Esophagus squamous epithelium (tissue), 5 donors: Measurements from ENCODE around the gene SLC38A1. TPM values are rescaled to one million over a fixed set of nuclear protein-coding genes. Genes with fewer than 3 reads are reported as not detected.

Source experiments
- DNase-seq: peaks from one replicate; lab custom pipeline; 2025; lab: John Stamatoyannopoulos, UW
- H3K27ac ChIP-seq, 4 donors: fragments of 200-600 bp; sonication (generic); one replicate each; pipeline ENCODE4 v1.5.1; 2016 to 2019; ENCODE audit warnings: mild to moderate bottlenecking in 1 of 4
- H3K27me3 ChIP-seq, 4 donors: fragments of 200-600 bp; sonication (generic); 1 replicate in 3 of 4; 2 replicates in 1 of 4; pipeline versions ENCODE4 v1.5.1 to v1.6.0; 2017 to 2021; ENCODE audit warnings: antibody characterized with exemption in 1 of 4
- H3K36me3 ChIP-seq, 3 donors: fragments of 200-600 bp; sonication (generic); one replicate each; pipeline ENCODE4 v1.5.1; 2016 to 2019
- H3K4me1 ChIP-seq, 3 donors: fragments of 200-600 bp; sonication (generic); one replicate each; pipeline ENCODE4 v1.5.1; 2017 to 2019
- H3K4me3 ChIP-seq, 4 donors: fragments of 200-600 bp; sonication (generic); 1 replicate in 3 of 4; 2 replicates in 1 of 4; pipeline ENCODE4 v1.5.1; 2016 to 2019; ENCODE audit warnings: mild to moderate bottlenecking in 2 of 4, moderate library complexity in 1 of 4
- H3K9me3 ChIP-seq, 3 donors: fragments of 200-600 bp; sonication (generic); one replicate each; pipeline ENCODE4 v1.5.1; 2016 to 2019
- POLR2A ChIP-seq, 4 donors: fragments of 450-650 bp; IDR thresholded peaks; one replicate each; pipeline ENCODE4 v1.6.1; 2017; ENCODE audit warnings: antibody characterized with exemption in 4 of 4, mild to moderate bottlenecking in 4 of 4, moderate library complexity in 3 of 4
- WGBS, 2 donors: methylation state at CpG; one replicate each; pipeline ENCODE4 v1.1.5; 2018; 5-methylcytosine and 5-hydroxymethylcytosine counted together
- intact Hi-C: fragments of 100-400 bp; cut with DNase I; formaldehyde crosslinking; loops from one replicate; pipeline ENCODE4 v1.15.0; 2022
- total RNA-seq, 4 donors: library from RNA; depleted of rRNA; stranded (reverse); fragments of >200 nt; gene quantifications; one replicate each; pipeline ENCODE4 v1.1.0, GENCODE V29; 2016
- TF ChIP-seq, protein P1 (sequence below), 6 experiments: fragments of 450-650 bp in 4 of 6; fragments of 200-600 bp in 2 of 6; sonication (generic) in 2 of 6; IDR thresholded peaks; one replicate each; pipeline ENCODE4 v1.5.1; 2016 to 2019; ENCODE audit warnings: antibody characterized with exemption in 6 of 6, mild to moderate bottlenecking in 4 of 6, moderate library complexity in 4 of 6
- donor health status: DM: yes; HTN: yes; CAD: no.

The SLC38A1 gene
- total RNA-seq, 4 donors from 2014 or later, result 23.3 to 88.7 (median 73.3) TPM

DNA sequence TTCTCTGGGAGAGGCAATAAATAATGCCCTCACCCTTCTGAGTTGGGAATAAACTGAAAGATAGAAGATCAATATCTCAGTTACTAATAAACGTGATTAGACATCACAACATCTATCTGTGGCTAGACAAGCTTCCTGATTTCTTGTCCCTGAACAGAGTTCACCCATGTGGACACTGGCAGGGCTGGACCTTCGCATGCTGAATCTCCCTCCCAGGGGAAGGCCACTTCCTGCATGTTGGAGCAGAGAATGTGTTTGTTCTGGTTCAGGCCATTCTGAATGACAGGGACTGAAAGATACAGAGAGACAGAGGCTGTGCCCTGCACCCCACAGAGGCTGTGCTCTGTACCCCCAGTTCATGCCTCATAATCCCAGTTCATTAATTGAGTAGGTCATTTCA is 132.6 kb downstream of the SLC38A1 start:
- intact Hi-C loops, result no loop called here
- no peaks in the 10 kb centered on the region for H3K27me3 ChIP-seq
- 79 to 88% methylated on average over 2 of the region's 2 CpGs for WGBS, 2 donors
- TF ChIP-seq, protein P1, sequence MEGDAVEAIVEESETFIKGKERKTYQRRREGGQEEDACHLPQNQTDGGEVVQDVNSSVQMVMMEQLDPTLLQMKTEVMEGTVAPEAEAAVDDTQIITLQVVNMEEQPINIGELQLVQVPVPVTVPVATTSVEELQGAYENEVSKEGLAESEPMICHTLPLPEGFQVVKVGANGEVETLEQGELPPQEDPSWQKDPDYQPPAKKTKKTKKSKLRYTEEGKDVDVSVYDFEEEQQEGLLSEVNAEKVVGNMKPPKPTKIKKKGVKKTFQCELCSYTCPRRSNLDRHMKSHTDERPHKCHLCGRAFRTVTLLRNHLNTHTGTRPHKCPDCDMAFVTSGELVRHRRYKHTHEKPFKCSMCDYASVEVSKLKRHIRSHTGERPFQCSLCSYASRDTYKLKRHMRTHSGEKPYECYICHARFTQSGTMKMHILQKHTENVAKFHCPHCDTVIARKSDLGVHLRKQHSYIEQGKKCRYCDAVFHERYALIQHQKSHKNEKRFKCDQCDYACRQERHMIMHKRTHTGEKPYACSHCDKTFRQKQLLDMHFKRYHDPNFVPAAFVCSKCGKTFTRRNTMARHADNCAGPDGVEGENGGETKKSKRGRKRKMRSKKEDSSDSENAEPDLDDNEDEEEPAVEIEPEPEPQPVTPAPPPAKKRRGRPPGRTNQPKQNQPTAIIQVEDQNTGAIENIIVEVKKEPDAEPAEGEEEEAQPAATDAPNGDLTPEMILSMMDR (IDR thresholded peaks at IDR 0.05), result no peak
- no peak for TF ChIP-seq POLR2A (IDR thresholded peaks at IDR 0.05)
- H3K4me3 ChIP-seq, result no peak overlapping the region
- H3K36me3 ChIP-seq, result no peaks in the 10 kb centered on the region
- DNase-seq, result no peak
- no peaks in the 10 kb centered on the region for H3K4me1 ChIP-seq
- H3K9me3 ChIP-seq, result no peaks in the 10 kb centered on the region
- H3K27ac ChIP-seq, result no peak overlapping the region

DNA sequence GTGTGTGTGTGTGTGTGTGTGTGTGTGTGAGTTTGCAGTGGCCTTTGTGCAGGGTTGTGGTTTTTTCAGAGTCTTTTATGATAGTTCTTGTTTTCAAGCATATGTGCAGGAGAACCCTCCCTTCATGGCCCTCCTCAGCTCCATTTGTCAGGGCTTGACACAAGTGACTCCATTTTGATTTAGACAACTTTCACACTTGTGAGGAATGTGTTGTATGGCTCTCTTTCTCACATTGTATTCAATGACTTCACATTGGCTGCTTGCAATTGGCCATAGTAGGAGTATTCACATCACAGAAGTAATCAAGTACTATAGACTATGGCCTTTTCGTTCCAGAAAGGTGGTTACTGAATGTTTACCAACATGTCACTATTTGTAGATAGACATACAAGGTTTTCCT is 133.1 kb downstream of the SLC38A1 start:
- no peak for DNase-seq
- H3K36me3 ChIP-seq, result no peaks in the 10 kb centered on the region
- no peaks in the 10 kb centered on the region for H3K4me1 ChIP-seq
- no peaks in the 10 kb centered on the region for H3K27me3 ChIP-seq
- no peak overlapping the region for H3K27ac ChIP-seq
- intact Hi-C loops, result no loop called here
- H3K9me3 ChIP-seq, result no peaks in the 10 kb centered on the region
- WGBS, 2 donors, result 93 to 100% methylated on average over 1 of the region's 1 CpG
- TF ChIP-seq, protein P1 (IDR thresholded peaks at IDR 0.05), result no peak
- no peak for TF ChIP-seq POLR2A (IDR thresholded peaks at IDR 0.05)
- no peak overlapping the region for H3K4me3 ChIP-seq

DNA sequence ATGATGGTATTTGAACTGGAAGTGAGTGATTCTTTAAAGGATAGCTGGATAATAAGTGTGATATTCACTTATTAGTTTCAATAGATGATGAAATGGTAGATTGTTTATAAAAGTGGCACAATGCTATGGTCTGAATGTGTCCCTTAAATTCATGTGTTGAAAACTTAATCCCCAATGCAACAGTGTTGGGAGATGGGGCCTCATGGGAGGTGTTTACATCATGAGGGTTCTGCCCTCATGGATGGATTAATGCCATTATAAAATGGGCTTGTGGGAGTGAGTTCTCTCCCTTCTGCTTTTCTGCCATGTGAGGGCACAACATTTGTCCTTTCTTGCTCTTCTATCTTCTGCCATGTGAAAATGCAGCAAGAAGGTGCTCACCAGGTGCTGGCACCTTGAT is 134.0 kb downstream of the SLC38A1 start:
- Histone ChIP-seq H3K27me3 (no peaks in the 10 kb centered on the region), H3K4me3 (no peak overlapping the region), H3K36me3 (no peaks in the 10 kb centered on the region), H3K4me1 (no peaks in the 10 kb centered on the region), H3K9me3 (no peaks in the 10 kb centered on the region), H3K27ac (no peak overlapping the region)
- no peak for TF ChIP-seq POLR2A (IDR thresholded peaks at IDR 0.05)
- TF ChIP-seq, protein P1 (IDR thresholded peaks at IDR 0.05), result no peak
- intact Hi-C loops, result no loop called here
- DNase-seq, result no peak

DNA sequence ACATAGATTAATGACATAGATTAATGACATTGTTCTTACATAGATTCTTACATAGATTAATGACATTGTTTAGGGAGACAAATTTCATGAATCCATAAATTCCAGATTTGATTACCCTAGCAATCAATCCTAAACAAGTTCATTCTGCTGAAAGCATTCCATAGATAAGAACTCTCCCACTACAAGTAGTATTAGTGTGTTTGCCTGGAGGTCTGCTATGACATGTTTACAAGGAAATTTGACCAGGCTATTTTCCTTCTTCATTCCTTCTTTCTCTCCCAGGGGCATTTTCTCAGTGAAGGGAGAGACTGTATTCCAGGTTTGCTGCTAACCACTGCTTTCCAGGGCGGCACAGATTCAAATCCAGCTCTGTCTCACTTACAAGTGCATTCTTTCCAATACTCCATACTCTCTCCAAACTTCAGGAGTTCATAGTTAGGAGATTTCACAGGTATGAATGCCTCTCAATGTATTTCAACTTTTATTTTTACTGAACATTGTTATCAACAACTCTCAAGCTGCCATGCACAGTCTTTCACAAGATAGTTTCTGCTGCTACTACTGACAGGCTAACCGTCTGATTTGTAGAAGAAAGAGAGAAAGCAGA is 134.5 kb downstream of the SLC38A1 start:
- 69 to 79% methylated on average over 2 of the region's 2 CpGs for WGBS, 2 donors
- Histone ChIP-seq H3K27ac (no peak overlapping the region), H3K27me3 (no peaks in the 10 kb centered on the region), H3K36me3 (no peaks in the 10 kb centered on the region), H3K4me1 (no peaks in the 10 kb centered on the region), H3K4me3 (no peak overlapping the region), H3K9me3 (no peaks in the 10 kb centered on the region)
- no peak for TF ChIP-seq POLR2A (IDR thresholded peaks at IDR 0.05)
- TF ChIP-seq, protein P1 (IDR thresholded peaks at IDR 0.05), result no peak
- no peak for DNase-seq
- intact Hi-C loops, result no loop called here

DNA sequence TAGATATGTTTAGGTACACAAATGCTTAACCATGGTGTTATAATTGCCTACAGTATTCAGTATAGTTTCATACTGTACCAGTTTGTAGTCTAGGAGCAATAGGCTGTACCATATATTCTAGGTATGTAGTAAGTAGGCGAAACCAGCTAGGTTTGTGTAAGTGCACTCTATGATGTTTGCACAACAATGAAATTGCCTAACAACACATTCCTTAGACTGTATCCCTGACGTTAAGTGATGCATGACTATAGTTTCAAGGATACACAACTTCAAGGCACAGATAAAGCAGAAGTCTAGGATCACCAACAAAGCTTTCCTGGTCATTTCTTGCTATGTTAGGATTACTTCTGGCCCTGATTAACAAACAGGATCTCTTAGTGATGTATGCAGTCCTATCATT is 135.1 kb downstream of the SLC38A1 start:
- 59% methylated on average over 2 of the region's 2 CpGs for WGBS, 2 donors
- no peak for DNase-seq

More for the DNA sequence above, 135.1 kb downstream of the SLC38A1 start:
- H3K36me3 ChIP-seq, result no peaks in the 10 kb centered on the region
- H3K4me1 ChIP-seq, result no peaks in the 10 kb centered on the region
- intact Hi-C loops, result no loop called here
- H3K4me3 ChIP-seq, result no peak overlapping the region
- TF ChIP-seq, protein P1 (IDR thresholded peaks at IDR 0.05), result no peak
- no peak for TF ChIP-seq POLR2A (IDR thresholded peaks at IDR 0.05)
- no peaks in the 10 kb centered on the region for H3K9me3 ChIP-seq
- H3K27me3 ChIP-seq, result no peaks in the 10 kb centered on the region
- H3K27ac ChIP-seq, result no peak overlapping the region

Other genes with a start within 250 kb of the SLC38A1 start
- 100 to 1,000 TPM; 242 to 468 (median 286) TPM for gene SLC38A2, start 103.7 kb upstream of the SLC38A1 start, total RNA-seq